ENCODE results near the gene TMUB2. TPM values are rescaled to one million over a fixed set of nuclear protein-coding genes. Genes with fewer than 3 reads are reported as not detected.
A peak's percentile ranks its signal among the peaks of the same experiment; 100 is the strongest.

Gene TMUB2
- total and polyA plus RNA-seq, 2 of the 13 experiments (the other 11 are each of a cell fraction or from before 2014, with no cell fraction given) = 26.9 to 50.8 TPM

DNA sequence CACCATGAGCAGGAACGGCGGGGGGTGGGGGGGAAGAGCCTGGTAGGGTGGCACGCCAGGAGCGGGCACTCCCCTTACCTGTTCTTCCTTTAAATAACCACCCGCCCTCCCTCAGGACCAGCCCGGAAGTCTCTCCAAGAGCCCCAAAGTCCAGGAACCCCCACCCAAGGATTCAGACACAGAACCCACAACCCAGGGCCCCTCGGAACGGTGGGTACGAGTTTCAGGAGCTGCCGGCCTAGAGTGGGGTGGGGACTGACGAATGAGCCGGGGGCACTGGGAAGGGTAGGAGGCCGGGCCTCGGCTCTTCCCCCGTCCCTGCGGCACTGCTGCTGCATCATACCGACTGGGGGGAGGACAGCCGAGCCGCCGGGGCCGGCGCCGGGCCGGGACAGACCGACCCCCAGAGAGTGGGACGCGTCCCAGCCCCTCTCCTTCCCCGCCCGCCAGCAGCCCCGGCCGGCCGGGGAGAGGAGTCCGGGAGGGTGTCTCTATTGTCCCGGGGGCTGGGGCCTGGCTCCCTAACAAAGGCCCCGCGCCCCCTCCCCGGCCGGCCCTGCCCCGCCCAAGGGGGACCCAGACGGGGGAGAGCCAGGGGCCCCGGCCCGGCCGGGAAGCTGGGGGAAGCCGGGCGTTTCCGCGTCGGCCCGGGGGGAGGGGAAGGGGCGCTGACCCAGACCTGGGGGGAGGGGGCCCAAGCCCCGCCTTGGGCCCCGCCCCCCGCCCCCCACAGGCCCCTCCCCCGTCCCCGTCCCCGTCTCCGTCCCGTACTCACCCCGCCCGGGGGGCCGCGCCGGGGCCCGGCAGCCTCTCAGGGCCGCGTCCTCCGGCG is 12.2 kb downstream of the TMUB2 start (continued):
- TF ChIP-seq, protein P1, sequence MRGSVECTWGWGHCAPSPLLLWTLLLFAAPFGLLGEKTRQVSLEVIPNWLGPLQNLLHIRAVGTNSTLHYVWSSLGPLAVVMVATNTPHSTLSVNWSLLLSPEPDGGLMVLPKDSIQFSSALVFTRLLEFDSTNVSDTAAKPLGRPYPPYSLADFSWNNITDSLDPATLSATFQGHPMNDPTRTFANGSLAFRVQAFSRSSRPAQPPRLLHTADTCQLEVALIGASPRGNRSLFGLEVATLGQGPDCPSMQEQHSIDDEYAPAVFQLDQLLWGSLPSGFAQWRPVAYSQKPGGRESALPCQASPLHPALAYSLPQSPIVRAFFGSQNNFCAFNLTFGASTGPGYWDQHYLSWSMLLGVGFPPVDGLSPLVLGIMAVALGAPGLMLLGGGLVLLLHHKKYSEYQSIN (CRISPR knock-in tag; IDR thresholded peaks at IDR 0.05; ENCODE audit: borderline replicate concordance) = no peak
- TF ChIP-seq KAT2B (IDR thresholded peaks at IDR 0.05; ENCODE audit: borderline replicate concordance, low read depth, low read length) = no peak
- TF ChIP-seq RNF2 (conservative IDR thresholded peaks at IDR 0.05; ENCODE audit: low read depth) = no peak
- TF ChIP-seq, protein P2, sequence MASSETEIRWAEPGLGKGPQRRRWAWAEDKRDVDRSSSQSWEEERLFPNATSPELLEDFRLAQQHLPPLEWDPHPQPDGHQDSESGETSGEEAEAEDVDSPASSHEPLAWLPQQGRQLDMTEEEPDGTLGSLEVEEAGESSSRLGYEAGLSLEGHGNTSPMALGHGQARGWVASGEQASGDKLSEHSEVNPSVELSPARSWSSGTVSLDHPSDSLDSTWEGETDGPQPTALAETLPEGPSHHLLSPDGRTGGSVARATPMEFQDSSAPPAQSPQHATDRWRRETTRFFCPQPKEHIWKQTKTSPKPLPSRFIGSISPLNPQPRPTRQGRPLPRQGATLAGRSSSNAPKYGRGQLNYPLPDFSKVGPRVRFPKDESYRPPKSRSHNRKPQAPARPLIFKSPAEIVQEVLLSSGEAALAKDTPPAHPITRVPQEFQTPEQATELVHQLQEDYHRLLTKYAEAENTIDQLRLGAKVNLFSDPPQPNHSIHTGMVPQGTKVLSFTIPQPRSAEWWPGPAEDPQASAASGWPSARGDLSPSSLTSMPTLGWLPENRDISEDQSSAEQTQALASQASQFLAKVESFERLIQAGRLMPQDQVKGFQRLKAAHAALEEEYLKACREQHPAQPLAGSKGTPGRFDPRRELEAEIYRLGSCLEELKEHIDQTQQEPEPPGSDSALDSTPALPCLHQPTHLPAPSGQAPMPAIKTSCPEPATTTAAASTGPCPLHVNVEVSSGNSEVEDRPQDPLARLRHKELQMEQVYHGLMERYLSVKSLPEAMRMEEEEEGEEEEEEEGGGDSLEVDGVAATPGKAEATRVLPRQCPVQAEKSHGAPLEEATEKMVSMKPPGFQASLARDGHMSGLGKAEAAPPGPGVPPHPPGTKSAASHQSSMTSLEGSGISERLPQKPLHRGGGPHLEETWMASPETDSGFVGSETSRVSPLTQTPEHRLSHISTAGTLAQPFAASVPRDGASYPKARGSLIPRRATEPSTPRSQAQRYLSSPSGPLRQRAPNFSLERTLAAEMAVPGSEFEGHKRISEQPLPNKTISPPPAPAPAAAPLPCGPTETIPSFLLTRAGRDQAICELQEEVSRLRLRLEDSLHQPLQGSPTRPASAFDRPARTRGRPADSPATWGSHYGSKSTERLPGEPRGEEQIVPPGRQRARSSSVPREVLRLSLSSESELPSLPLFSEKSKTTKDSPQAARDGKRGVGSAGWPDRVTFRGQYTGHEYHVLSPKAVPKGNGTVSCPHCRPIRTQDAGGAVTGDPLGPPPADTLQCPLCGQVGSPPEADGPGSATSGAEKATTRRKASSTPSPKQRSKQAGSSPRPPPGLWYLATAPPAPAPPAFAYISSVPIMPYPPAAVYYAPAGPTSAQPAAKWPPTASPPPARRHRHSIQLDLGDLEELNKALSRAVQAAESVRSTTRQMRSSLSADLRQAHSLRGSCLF (CRISPR knock-in tag; IDR thresholded peaks at IDR 0.05; ENCODE audit: borderline replicate concordance) = no peak
- TF ChIP-seq ZBTB38 (CRISPR knock-in tag; IDR thresholded peaks at IDR 0.05) = peak; percentile 44; the same call in 1 of the 2 replicates
- TF ChIP-seq, protein P3, sequence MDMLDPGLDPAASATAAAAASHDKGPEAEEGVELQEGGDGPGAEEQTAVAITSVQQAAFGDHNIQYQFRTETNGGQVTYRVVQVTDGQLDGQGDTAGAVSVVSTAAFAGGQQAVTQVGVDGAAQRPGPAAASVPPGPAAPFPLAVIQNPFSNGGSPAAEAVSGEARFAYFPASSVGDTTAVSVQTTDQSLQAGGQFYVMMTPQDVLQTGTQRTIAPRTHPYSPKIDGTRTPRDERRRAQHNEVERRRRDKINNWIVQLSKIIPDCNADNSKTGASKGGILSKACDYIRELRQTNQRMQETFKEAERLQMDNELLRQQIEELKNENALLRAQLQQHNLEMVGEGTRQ (IDR thresholded peaks at IDR 0.05; ENCODE audit: low read depth, low read length) = no peak
- TF ChIP-seq, protein P3 (CRISPR knock-in tag; IDR thresholded peaks at IDR 0.05; ENCODE audit: borderline replicate concordance) = no peak
- no peak for TF ChIP-seq TAF15 (IDR thresholded peaks at IDR 0.05; ENCODE audit: low read depth, low read length, poor library complexity, severe bottlenecking)
- TF ChIP-seq TBX3 (IDR thresholded peaks at IDR 0.05; ENCODE audit: borderline replicate concordance) = no peak
- no peak for TF ChIP-seq CENPT (CRISPR knock-in tag; IDR thresholded peaks at IDR 0.05; ENCODE audit: low read depth)
- no peak for TF ChIP-seq ZNF383 (CRISPR knock-in tag; IDR thresholded peaks at IDR 0.05; ENCODE audit: borderline replicate concordance)
- no peak for TF ChIP-seq HOXA5 (CRISPR knock-in tag; IDR thresholded peaks at IDR 0.05)
- peak; percentile 43; the same call in 1 of the 2 replicates for TF ChIP-seq CHD2 (IDR thresholded peaks at IDR 0.05; ENCODE audit: low read depth, low read length)
- TF ChIP-seq, protein P4, sequence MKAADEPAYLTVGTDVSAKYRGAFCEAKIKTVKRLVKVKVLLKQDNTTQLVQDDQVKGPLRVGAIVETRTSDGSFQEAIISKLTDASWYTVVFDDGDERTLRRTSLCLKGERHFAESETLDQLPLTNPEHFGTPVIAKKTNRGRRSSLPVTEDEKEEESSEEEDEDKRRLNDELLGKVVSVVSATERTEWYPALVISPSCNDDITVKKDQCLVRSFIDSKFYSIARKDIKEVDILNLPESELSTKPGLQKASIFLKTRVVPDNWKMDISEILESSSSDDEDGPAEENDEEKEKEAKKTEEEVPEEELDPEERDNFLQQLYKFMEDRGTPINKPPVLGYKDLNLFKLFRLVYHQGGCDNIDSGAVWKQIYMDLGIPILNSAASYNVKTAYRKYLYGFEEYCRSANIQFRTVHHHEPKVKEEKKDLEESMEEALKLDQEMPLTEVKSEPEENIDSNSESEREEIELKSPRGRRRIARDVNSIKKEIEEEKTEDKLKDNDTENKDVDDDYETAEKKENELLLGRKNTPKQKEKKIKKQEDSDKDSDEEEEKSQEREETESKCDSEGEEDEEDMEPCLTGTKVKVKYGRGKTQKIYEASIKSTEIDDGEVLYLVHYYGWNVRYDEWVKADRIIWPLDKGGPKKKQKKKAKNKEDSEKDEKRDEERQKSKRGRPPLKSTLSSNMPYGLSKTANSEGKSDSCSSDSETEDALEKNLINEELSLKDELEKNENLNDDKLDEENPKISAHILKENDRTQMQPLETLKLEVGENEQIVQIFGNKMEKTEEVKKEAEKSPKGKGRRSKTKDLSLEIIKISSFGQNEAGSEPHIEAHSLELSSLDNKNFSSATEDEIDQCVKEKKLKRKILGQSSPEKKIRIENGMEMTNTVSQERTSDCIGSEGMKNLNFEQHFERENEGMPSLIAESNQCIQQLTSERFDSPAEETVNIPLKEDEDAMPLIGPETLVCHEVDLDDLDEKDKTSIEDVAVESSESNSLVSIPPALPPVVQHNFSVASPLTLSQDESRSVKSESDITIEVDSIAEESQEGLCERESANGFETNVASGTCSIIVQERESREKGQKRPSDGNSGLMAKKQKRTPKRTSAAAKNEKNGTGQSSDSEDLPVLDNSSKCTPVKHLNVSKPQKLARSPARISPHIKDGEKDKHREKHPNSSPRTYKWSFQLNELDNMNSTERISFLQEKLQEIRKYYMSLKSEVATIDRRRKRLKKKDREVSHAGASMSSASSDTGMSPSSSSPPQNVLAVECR (CRISPR knock-in tag; IDR thresholded peaks at IDR 0.05; ENCODE audit: borderline replicate concordance) = peak; percentile 68
- no peak for TF ChIP-seq GTF2F1 (IDR thresholded peaks at IDR 0.05; ENCODE audit: low read length)
- no peak for TF ChIP-seq NCOA1 (CRISPR knock-in tag; IDR thresholded peaks at IDR 0.05)

Measured in HepG2 (cell line).